GM18867 (cell line): Measurements from ENCODE around the gene PDXDC1.
"Not testable (repeated sequence)": the region's sequence is repeated elsewhere in the genome, so short reads cannot be mapped to it uniquely, and the experiment has no call there.

Source experiments
- ATAC-seq: cut with Tn5 transposase; IDR thresholded peaks from one replicate; pipeline ENCODE4 v1.9.1; 2021; ENCODE audit warnings: mild to moderate bottlenecking, moderate library complexity; ENCODE audit not compliant: unreplicated experiment

Gene PDXDC1

DNA sequence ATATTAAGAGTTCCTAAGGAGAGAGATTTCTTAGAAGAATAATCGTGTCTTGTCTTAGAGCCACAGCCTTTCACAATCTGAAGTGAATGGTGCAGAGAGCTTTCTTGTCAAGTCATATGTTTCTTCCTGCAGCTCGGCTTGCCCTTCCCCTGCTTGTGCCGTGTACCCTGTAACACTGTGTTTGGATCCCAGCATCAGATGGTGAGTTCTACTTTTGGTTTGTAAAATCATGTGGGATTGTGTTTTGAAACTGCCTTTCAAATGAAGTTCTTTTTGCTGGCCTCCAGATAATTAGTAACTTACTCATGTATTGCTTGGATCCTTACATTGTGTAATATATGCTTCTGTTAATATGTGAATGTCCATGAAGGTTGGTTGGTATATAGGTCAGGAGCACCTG, 33.8 kb downstream of the PDXDC1 start:
- ATAC-seq, result not testable (repeated sequence)

DNA sequence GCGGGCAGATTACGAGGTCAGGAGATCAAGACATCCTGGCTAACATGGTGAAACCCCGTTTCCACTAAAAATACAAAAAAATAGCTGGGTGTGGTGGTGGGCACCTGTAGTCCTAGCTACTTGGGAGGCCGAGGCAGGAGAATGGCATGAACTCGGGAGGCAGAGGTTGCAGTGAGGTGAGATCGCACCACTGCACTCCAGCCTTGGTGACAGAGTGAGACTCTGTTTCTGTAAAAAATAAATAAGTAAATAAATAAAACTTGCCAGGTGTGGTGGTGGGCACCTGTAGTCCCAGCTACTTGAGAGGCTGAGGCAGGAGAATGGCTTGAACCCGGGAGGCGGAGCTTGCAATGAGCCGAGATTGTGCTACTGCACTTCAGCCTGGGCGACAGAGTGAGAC, 38.1 kb downstream of the PDXDC1 start:
- ATAC-seq, result not testable (repeated sequence)

DNA sequence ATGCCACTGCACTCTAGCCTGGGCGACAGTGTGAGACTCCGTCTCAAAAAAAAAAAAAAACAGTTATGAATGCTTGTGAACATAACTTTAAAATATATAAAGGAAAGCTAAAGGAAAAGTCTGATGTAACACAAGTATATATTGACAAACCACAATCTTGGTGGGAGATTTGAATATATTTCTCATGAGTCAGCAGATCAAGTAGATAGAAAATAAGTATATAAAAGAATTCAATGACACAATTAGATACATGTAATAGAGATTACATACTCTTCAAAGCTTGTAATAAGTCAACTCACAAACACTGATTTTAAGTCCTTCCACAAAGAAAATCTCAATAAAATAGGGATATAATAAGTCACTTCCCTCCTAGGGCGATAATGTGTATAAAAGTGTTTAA, 40.8 kb downstream of the PDXDC1 start:
- ATAC-seq, result not testable (repeated sequence)

DNA sequence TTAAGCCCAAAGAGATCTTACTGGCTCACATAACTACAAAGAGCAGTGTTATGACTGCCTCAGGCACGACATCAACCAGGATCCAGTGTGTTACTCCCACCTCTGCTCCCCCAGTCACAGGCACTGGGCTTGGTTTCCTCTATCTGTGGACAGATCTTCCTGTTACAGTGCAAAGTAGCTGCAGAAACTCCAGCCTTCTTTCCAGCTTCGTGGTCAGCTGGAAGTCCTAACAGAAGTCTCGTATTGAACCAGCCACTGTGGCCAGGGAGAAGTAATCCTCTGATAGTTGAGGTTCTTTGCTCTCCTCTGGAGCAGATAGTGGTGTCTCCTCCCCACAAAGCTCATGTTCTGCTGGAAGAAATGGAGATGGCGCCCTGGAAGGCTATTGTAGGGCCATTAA, 41.5 kb downstream of the PDXDC1 start:
- not testable (repeated sequence) for ATAC-seq

DNA sequence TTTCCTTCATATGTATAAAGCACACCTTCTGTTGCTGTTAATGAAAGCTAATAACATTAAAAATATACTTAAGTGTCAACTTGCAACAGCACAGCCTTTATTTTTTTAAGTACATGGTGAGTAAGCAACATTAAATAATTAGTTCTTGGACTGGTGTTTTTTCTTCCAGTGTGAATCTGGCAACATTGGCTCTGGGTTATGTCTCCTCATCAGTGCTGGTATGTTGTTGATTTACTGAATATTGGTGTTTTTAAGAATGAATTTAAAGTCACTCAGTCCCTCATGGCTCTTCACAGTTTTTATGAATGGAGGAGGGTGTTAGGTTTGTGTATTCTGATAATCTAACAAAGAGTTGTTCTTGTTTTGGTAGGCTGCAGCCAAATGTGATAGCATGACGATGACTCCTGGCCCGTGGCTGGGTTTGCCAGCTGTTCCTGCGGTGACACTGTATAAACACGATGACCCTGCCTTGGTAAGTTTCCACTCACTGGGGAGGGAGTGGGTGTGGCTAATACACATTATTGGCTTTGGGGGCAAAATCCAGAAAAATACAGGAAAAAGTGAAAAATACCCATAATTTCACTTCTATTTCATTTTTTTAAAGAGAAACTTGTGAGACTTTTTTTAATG, 42.2 kb downstream of the PDXDC1 start:
- ATAC-seq, result not testable (repeated sequence)

DNA sequence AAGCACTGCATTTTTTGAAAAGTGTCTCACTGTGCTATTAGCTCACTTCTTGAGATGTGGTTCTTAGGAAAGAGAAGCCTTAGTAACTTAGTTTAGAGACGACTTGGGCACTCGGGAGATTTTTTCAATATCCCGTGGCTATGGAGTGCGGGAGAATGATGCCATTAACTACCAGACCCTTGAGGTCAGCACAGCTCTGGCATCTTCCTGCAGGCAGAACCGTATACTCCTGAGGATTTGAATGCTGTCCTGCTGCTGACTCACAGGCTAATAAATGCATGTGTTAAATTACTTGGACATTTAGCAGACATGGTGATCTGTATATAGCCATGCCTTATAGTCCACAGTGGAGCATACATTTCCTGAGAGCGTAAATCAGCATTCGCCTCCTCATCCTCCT, 46.6 kb downstream of the PDXDC1 start:
- ATAC-seq, result not testable (repeated sequence)

DNA sequence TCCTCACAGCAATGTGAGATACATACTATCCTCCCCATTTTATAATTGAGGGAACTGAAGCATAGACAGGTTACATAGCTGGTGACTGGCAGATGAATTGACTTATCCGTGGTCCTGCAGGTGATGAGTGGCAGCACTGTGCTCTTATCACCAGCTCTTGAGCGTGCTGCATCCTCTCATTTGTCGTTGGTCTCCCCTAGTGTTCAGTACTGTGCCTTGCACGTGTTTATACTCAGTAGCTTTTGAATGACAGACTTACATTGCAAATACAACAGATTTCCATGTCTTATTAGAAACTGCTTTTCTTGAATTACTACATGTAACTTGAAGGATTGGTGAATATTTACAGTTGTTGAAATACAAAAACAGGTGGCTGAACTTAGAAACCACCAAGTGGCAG, 47.4 kb downstream of the PDXDC1 start:
- ATAC-seq, result peak; percentile 71

DNA sequence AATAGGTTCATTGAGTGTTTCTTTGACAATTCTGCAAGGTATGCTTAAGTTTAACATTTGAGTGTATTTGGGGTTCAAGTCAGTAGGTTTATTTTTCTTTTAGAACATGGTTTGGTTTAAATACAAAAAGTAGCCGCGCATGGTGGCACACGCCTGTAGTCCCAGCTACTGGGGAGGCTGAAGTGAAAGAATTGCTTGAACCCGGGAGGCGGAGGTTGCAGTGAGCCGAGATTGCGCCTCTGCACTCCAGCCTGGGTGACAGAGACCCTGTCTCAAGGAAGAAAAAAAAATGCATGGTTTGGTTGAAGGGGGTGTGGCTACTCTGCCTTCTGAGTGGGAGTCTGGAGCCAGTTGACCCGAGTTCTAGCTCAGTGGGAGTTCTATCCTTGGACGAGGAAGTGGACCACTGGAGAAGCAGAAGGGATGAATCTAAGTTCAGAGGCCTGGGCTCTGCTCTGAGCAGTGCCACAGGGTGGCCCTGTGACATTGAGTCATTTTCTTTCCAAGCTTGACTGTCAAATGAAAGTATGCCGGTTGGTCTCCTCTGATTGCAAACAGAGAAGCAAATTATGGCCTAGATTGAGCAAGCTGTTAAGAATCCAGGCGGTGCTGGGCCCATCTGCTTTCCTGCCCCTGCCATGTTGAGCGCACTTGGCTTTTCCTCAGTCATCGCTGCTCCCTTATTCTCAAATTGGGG, 48.7 kb downstream of the PDXDC1 start:
- ATAC-seq, result not testable (repeated sequence)

DNA sequence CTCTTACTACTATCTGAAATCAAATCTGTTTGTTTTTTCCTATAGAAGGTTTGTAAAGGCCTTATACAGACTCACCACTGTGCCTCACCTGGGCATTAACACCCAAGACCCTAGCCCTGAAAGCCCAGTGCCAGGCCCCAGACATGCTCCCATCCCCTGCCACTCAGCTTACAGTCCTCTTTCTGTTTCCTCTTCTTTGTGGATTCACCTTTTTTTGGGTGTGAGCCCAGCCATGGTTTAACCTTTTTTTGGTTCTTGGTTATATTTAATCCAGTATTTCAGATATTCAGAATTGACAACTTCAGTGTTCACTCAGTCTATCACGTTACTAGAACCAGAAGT, 50.0 kb downstream of the PDXDC1 start:
- not testable (repeated sequence) for ATAC-seq

DNA sequence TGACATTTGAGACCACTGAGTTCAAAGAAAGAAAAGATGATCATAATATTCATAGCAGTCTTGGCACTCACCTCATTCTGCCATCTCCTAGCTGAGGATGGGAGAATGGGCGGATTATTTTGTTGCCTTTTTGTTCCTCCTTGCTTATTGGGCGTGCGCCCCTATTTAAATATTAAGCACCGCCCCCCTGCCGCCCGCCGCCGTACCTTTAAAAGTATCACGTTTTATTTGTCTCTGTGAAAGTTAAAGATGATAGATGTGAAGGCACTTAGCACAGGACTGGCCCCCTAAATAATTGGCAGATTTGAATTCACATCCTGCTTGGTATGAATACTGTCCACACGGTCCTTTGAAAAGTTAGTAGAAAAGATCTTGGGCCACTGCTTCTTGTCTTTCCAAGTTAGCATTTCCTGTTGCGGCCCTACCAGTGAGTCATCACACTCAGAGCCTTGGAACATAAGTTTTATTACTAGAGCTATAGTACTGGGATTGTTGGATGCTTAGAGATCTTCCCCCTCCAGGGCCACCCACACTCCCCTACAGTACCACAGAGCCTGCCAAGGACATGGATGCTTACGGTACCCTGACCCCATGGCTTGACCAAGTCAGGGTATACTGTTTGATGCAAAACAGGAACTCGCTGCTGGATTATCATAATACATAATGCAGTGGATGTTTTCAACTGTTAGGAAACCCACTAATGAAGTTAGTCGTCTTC, 50.6 kb downstream of the PDXDC1 start:
- not testable (repeated sequence) for ATAC-seq

DNA sequence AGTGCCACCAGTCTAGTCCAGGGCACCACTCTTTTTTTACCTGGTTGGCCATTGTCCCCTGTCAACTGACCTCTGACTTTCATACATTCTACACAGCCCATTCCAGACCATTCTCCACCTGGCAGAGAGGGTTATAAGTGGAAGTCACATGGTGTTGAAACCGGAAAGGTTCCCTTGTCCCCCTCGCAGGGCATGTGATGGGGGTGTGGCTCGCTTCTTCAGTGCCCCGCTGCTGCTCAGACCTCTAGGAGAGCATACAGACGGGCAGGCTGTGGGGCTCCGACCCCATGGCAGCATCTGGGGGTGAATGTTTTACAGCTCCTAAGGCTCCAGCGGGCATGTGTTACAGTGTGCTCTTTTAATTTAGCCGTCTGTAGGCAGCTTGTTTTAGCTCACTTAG, 52.2 kb downstream of the PDXDC1 start:
- not testable (repeated sequence) for ATAC-seq

DNA sequence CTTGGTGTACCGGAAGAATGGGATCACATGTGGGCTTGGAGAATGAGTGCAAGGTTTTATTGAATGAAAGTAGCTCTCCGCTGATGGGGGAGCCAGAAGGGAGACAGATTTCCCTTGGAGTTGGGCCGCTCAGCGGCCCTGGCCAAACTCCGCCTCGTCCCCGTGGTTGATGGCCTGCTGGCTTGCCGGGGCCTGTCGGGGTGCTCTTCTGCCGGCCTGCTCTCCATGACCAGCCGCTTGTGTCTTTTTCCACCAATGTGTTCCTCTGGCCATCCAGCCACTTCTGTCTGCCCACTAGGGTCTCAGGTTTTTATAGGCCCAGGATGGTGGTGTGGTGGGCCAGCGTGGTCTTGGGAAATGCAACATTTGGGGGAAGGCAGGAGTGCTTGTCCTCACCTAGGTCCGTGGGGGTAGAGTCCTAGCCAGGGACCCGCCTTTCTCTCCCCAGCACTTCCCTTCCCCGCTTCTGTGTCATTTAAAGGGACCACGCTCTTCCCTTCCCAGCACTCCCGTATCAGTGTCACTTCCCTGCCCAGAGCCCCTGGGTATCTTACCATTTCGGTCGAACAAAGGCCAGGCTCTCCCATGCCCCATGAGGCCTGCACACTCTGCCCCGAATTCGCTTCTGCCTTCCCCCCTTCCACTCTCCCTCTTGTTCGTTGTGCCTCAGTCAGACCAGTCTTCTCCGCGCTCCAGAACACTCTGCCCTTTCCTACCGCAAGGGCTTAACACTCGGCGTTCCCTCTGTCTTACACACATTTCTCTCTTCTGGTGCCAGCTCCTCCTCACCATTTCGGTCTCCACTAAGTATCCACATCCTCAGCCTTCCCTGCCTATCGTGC, 52.9 kb downstream of the PDXDC1 start:
- not testable (repeated sequence) for ATAC-seq

DNA sequence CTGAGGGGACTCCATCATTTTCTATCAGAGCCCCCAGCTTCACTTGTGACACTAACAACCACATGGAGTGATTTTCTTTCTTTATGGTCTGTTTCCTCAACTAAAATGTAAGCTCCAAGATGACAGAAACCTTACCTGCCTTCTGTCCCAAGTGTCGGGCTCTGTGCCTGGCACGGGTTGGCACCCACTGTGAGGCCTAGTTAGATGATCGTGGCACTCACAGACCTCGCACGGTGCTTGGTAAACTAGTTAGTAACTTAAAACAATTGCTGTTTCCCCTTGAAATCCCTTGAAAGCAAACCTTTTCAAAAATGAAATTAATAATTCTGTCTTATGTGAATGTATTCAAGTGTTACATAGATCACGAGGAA, 53.5 kb downstream of the PDXDC1 start:
- ATAC-seq, result not testable (repeated sequence)

DNA sequence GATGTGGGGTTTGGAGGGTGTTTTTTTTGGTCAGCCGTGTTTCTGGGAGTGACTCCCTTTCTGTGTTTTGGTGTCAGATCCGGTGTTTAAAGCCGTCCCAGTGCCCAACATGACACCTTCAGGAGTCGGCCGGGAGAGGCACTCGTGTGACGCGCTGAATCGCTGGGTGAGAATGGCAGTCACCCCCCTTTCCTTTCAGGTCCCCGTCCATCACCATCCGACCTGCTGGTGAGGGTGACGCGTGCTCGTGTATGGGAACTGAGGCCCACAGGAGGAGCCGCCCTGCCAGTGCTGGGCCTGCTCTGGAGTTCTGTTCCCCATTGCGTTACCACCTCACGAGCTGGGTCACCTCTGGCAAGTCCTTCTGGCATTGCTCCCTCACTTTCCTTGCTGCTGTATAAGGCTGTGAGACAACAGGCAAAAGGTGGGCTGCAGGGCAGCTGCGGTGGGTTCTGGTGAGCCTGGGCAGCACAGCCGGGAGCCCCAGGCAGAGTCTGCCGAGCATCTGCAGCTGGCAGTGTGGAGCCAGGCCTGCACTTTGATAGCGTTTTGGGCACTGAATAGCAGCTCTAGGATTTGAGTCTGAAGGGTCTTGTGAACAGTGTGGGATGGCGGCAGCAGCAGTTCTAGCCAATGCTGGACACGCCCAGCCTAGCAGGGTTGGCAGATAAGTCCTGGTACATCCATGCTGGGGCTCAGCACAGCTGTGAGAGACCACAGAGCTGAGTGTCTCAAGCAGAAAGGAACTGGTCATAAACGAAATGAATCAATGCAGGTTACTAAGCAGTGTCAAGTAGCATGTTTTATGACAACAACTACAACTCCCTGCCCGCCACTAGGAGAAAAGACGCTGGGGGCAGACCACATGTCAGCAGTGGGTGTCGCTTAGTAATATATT, 54.2 kb downstream of the PDXDC1 start:
- not testable (repeated sequence) for ATAC-seq

DNA sequence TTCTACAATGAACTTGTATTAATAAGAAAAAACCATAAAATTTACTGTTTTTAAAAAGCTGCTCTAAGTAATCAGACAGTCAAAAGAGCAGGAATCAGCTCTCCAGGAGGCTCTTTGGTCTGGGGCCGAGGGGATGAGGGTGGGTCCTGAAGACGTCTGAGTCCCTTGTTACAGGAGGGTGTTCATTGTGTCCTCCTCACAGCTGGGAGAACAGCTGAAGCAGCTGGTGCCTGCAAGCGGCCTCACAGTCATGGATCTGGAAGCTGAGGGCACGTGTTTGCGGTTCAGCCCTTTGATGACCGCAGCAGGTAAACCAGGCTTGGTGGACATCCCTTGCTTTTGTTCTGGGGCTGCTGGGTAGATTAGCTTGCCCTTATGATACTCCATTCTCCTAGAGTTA, 54.9 kb downstream of the PDXDC1 start:
- ATAC-seq, result not testable (repeated sequence)

DNA sequence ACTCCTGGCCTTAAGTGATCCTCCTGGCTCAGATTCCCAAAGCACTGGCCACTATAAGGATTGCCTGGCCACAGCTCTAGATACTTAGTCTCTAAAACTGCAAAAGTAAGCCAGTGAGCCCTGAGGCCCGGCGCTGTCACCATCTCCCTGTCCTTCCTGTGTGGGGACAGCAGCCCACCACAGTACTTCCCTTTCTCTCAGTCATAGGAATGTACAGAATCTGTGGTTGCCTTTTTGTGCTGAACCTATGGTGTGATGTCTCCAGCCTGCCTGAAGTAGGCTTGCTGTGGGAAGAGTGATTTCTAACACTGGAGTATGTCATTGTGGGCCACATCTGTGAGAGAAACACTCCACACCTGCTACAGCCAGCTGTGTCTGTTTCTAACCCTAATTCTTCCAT, 56.4 kb downstream of the PDXDC1 start:
- ATAC-seq, result no peak

DNA sequence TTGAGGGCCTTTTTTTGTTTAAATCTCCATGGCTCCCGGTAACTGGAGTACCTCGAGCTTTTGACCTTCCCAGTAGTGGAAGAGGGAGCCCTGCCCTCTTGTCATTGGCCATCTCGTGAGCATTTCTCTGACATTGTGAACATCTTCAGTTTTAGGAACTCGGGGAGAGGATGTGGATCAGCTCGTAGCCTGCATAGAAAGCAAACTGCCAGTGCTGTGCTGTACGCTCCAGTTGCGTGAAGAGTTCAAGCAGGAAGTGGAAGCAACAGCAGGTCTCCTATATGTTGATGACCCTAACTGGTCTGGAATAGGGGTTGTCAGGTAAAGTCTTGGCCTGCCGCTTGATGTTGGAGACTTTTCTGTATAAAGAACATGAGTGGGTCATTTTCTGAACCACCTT, 56.8 kb downstream of the PDXDC1 start:
- no peak for ATAC-seq

DNA sequence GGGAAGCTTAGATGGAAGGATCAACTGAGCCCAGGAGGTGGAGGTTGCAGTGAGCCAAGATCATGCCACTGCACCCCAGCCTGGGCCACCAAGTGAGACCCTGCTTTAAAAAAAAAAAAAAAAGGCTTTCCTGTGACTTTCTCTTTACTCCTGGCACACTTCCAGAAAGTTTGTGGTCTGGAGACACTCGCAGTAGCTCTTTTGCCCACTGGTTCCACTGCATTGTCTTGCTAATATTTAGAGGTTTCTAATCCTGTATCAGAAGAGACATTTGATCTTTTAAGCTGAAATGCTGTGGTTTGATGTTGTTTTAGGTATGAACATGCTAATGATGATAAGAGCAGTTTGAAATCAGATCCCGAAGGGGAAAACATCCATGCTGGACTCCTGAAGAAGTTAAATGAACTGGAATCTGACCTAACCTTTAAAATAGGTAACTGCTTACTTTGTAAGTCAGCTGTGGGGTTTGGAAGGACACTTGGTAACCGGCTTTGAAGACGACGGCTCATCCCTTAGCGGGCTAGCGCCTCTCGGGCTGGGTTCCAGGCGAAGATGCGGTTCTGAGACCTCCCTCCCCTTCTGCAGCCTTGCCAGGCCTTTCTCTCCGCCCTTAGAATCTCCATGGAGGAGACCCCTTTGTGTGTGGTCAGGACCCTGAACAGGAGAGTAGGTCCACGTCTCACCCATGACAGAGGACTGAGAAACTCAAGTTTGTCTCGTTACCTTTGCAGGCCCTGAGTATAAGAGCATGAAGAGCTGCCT, 57.9 kb downstream of the PDXDC1 start:
- no peak for ATAC-seq

DNA sequence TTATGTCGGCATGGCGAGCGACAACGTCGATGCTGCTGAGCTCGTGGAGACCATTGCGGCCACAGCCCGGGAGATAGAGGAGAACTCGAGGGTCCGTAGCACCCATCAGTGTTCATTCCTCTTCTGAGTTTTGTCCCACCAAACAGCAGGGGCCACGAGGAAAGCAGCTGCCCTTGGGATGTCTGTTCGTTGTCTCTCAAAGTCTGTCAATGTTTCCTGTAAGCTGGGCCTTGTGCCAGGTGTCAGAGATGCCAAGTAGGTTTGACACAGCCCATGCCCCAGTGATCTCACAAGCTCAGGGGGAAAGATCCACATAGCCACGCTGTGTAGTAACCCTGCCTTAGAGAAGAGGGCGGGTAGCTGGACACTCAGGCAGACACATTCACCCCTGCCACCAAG, 58.5 kb downstream of the PDXDC1 start:
- no peak for ATAC-seq
